ENCODE results near the gene HBG2. TPM values are rescaled to one million over a fixed set of nuclear protein-coding genes. Genes with fewer than 3 reads are reported as not detected.
"Not testable (repeated sequence)": the region's sequence is repeated elsewhere in the genome, so short reads cannot be mapped to it uniquely, and the experiment has no call there.

Gene HBG2
- total RNA-seq, 2 experiments from 2014 or later: not detected

DNA sequence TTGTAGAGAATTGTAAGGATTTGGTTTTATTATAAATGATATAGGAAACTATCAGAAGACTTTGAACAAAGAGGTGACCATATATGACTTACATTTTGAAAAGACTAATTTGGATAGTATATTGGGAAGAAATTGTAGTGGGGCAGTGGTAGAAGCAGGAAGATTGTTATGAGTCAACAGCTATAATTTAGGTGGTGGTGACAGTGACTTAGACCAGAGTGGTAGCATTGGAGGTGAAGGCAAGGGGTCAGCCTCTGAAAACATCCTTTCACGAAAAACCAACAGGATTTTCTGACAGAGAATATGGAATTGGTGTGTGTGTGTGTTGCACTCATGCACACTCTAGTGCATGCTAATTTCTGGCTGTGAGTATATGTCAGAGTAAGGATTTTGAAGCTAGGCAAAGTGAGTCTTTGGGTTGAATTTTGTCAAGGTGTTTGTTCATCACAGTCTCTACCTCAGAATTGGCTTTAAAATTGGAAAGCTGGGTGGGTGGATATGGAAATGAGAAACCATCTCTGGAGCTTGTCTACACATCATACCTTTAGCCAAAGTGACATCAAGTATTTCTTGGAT lies 23.3 kb upstream of the HBG2 start:
- POLR2A ChIA-PET: no interaction called here
- H3K4me3 Mint-ChIP-seq: no peak overlapping the region
- no peak for DNase-seq
- no peak overlapping the region for H3K27ac Mint-ChIP-seq
- no peaks in the 10 kb centered on the region for H3K4me1 Mint-ChIP-seq (ENCODE audit: low read depth)
- intact Hi-C loops (cut with micrococcal nuclease): no loop called here
- H3K36me3 Mint-ChIP-seq: no peaks in the 10 kb centered on the region
- CTCF ChIA-PET: no interaction called here
- no peaks in the 10 kb centered on the region for H3K27me3 Mint-ChIP-seq
- no peaks in the 10 kb centered on the region for H3K9me3 Mint-ChIP-seq

DNA sequence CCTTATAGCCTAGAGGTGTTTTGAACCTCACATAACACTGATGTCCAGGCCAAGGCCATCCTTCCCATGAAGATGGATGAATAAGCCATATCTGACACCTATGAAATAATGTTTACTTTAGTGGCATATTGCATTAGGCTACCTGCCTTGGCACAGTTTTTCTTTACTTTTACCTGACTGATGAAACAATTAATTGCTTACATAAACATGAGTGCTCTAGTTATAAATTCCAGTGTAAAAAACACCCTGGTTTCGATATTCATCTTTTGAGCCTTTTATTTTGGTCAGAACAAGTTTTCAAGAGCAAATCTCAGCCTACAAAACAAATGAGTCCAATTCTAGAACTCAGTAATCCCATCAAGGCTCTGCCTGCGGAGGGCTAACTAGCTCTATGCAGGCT lies 22.1 kb upstream of the HBG2 start:
- Mint-ChIP-seq H3K27ac (no peak overlapping the region), H3K36me3 (no peaks in the 10 kb centered on the region), H3K4me3 (no peak overlapping the region), H3K9me3 (no peaks in the 10 kb centered on the region), H3K4me1 (ENCODE audit: low read depth) (no peaks in the 10 kb centered on the region), H3K27me3 (no peaks in the 10 kb centered on the region)
- no peak for DNase-seq
- CTCF ChIA-PET: no interaction called here
- POLR2A ChIA-PET: no interaction called here
- intact Hi-C loops (cut with micrococcal nuclease): no loop called here

DNA sequence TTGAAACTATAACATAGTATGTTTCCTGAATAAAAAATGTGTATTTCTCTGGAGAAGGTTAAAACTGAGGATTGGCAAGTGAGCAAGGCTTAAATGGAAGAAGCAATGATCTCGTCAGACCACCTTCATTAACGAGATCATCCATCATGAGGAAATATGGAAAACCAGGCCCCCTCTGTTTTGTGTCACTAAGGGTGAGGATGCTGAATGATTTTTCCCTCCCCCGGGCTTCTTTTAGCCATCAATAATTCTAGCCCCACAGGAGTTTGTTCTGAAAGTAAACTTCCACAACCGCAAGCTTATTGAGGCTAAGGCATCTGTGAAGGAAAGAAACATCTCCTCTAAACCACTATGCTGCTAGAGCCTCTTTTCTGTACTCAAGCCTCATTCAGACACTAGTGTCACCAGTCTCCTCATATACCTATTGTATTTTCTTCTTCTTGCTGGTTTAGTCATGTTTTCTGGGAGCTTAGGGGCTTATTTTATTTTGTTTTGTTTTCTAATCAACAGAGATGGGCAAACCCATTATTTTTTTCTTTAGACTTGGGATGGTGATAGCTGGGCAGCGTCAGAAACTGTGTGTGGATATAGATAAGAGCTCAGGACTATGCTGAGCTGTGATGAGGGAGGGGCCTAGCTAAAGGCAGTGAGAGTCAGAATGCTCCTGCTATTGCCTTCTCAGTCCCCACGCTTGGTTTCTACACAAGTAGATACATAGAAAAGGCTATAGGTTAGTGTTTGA lies 21.0 kb upstream of the HBG2 start:
- no peak for DNase-seq
- Mint-ChIP-seq H3K9me3 (no peaks in the 10 kb centered on the region), H3K4me1 (ENCODE audit: low read depth) (no peaks in the 10 kb centered on the region), H3K27ac (no peak overlapping the region), H3K36me3 (no peaks in the 10 kb centered on the region), H3K4me3 (no peak overlapping the region), H3K27me3 (no peaks in the 10 kb centered on the region)
- ChIA-PET CTCF (no interaction called here), POLR2A (no interaction called here)
- intact Hi-C loops (cut with micrococcal nuclease): no loop called here

DNA sequence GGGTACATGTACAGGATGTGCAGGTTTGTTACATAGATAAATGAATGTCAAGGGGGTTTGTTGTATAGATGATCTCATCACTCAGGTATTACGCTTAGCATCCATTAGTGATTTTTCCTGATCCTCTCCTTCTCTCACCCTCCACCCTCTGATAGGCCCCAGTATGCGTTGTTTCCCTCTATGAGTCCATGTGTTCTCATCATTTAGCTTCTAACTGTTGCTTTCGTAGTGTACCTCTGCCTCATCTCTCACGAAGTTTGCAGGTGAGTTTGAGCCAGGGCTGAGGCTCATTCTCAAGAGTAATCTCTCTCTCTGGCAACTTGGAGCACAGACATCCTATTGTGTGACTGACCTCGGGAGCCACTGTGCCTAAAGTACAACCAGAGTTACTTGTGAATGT lies 19.8 kb upstream of the HBG2 start:
- POLR2A ChIA-PET: no interaction called here
- Mint-ChIP-seq H3K4me3 (no peak overlapping the region), H3K27ac (no peak overlapping the region), H3K9me3 (no peaks in the 10 kb centered on the region), H3K4me1 (ENCODE audit: low read depth) (no peaks in the 10 kb centered on the region), H3K36me3 (no peaks in the 10 kb centered on the region), H3K27me3 (no peaks in the 10 kb centered on the region)
- intact Hi-C loops (cut with micrococcal nuclease): no loop called here
- DNase-seq: no peak
- CTCF ChIA-PET: no interaction called here

DNA sequence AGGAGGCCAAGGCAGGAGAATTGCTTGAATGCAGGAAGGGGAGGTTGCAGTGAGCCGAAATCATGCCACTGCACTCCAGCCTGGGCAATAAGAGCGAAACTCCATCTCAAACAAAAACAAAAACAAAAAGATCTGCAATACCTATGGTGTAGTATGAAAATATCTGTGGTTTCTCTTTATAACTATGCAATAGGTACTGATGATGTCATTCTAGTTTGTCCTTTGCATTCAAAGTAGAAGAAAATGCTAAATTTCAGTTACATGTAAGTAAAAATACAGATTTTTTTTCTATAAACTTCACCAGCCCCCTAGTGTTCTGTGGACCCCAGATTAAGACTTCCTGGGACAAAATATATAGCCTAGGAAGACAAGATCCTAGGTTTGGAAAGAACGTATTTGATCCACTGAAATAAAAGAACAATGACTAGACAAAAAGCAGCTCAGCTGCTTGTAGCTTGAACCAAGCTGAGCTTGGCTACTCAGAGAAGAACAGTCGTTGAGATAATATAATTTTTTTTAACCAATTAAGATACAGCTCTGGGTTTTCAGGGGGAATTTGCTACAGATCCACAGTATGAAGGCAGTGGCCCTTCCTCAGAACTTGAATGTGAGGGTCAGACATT lies 17.9 kb upstream of the HBG2 start:
- POLR2A ChIA-PET: no interaction called here
- Mint-ChIP-seq H3K36me3 (no peaks in the 10 kb centered on the region), H3K4me3 (no peak overlapping the region), H3K4me1 (ENCODE audit: low read depth) (no peaks in the 10 kb centered on the region), H3K27ac (no peak overlapping the region), H3K27me3 (no peaks in the 10 kb centered on the region), H3K9me3 (no peaks in the 10 kb centered on the region)
- DNase-seq: no peak
- CTCF ChIA-PET: no interaction called here
- intact Hi-C loops (cut with micrococcal nuclease): no loop called here

DNA sequence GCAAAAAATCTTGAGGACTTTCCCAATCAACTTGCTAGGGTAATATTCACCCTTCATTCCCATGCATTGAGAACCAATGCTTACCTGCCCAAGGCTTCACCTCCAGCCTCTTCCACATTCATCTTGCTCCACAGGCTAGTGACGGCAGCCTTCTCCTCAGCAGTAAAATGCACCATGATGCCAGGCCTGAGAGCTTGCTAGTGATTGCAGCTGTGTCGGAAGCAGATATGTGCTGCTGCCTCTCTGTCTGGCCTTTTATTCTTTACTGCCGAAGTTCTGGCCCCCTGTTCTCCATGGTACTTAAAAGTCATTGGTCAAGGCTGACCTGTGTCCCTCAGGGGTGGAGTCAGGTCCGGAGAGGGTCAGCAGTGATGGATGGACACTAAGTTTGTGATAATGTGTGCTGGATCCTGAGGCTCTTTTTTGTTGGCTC lies 15.2 kb upstream of the HBG2 start, which contains the start of gene HBE1:
TSS of gene HBE1 (minus strand) at position 231 of the 433 bp plus-strand sequence. CDS start at position 176, 55 bp downstream.
- Mint-ChIP-seq H3K36me3 (no peaks in the 10 kb centered on the region), H3K4me3 (no peak within 1 kb of the TSS), H3K27ac (no peak within 1 kb of the TSS), H3K27me3 (no peaks in the 10 kb centered on the region), H3K9me3 (no peaks in the 10 kb centered on the region), H3K4me1 (ENCODE audit: low read depth) (no peaks in the 10 kb centered on the region)
- CTCF ChIA-PET: no interaction called here
- intact Hi-C loops (cut with micrococcal nuclease): no loop called here
- no peak for DNase-seq
- POLR2A ChIA-PET: no interaction called here

DNA sequence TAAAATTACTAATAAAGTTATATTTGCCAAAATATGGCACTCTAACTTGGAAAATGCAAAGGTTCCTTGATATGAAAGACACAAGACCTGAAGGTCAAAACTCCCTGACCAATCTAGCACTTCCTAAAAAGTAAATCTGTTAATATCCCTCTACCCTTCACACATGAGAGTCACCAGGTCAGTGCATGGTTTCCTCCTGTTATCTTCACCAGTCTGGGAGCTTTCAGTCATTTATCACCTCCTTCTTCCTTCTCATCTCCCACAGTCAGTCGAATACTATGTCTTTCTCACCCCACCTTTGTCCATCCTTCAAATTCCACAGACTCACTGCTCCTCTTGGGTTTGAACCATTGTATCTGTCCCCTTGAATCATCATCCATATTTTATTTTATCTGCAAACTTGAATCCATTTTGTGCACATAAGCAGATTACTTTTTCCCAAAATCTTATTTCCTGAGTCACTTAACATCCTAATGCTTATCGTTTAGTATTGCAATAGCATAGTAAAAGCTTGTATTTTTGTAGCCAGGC lies 12.5 kb upstream of the HBG2 start:
- no peak overlapping the region for H3K4me3 Mint-ChIP-seq
- H3K4me1 Mint-ChIP-seq (ENCODE audit: low read depth): no peaks in the 10 kb centered on the region
- no peaks in the 10 kb centered on the region for H3K36me3 Mint-ChIP-seq
- ChIA-PET CTCF (interaction anchor here (1.3 kb wide), 1 partner anchor 33 kb away, joined by 3 read pairs; no protein-coding TSS in a partner anchor), POLR2A (no interaction called here)
- intact Hi-C loops (cut with micrococcal nuclease): no loop called here
- no peaks in the 10 kb centered on the region for H3K27me3 Mint-ChIP-seq
- no peak for DNase-seq
- no peaks in the 10 kb centered on the region for H3K9me3 Mint-ChIP-seq
- no peak overlapping the region for H3K27ac Mint-ChIP-seq

DNA sequence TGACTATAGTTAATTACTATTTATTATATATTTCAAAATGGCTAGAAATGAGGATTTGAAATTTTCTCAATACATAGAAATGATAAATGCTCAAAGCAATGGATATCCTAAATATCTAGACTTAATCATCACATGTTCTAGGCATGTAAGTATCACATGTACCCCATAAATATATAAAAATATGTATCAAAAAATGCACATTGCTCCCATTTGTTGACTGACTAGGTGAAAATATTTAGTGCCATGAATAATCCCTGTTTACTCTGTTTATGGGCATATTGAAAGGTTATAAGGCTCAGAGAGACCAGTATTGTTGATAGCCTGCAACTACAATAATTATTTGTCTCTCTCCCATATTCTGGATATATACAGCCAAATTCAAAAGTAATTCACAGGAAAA lies 12.0 kb upstream of the HBG2 start:
- no peak for DNase-seq
- Mint-ChIP-seq H3K4me1 (ENCODE audit: low read depth) (no peaks in the 10 kb centered on the region), H3K9me3 (no peaks in the 10 kb centered on the region), H3K36me3 (no peaks in the 10 kb centered on the region), H3K27ac (no peak overlapping the region), H3K27me3 (no peaks in the 10 kb centered on the region), H3K4me3 (no peak overlapping the region)
- ChIA-PET POLR2A (no interaction called here), CTCF (interaction anchor here (1.3 kb wide), 1 partner anchor 34 kb away, joined by 3 read pairs; no protein-coding TSS in a partner anchor)
- intact Hi-C loops (cut with micrococcal nuclease): no loop called here

DNA sequence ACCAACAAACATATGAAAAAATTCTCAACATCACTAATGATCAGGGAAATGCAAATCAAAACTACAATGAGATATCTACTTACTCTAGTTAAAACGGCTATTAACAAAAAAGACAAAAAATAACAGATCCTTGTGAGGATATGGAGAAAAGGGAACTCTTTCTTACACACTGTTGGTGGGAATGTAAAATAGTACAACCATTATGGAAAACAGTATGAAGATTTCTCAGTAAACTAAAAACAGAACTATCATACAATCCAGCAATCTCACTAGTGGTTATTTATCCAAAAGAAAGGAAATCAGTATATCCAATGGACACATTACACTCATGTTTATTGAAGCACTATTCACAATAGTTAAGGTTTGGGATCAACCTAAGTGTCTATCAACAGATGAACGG lies 11.3 kb upstream of the HBG2 start:
- no peak for DNase-seq
- no peak overlapping the region for H3K4me3 Mint-ChIP-seq
- ChIA-PET POLR2A (no interaction called here), CTCF (no interaction called here)
- no peaks in the 10 kb centered on the region for H3K36me3 Mint-ChIP-seq
- no peaks in the 10 kb centered on the region for H3K9me3 Mint-ChIP-seq
- no peaks in the 10 kb centered on the region for H3K4me1 Mint-ChIP-seq (ENCODE audit: low read depth)
- H3K27me3 Mint-ChIP-seq: no peaks in the 10 kb centered on the region
- intact Hi-C loops (cut with micrococcal nuclease): no loop called here
- no peak overlapping the region for H3K27ac Mint-ChIP-seq

DNA sequence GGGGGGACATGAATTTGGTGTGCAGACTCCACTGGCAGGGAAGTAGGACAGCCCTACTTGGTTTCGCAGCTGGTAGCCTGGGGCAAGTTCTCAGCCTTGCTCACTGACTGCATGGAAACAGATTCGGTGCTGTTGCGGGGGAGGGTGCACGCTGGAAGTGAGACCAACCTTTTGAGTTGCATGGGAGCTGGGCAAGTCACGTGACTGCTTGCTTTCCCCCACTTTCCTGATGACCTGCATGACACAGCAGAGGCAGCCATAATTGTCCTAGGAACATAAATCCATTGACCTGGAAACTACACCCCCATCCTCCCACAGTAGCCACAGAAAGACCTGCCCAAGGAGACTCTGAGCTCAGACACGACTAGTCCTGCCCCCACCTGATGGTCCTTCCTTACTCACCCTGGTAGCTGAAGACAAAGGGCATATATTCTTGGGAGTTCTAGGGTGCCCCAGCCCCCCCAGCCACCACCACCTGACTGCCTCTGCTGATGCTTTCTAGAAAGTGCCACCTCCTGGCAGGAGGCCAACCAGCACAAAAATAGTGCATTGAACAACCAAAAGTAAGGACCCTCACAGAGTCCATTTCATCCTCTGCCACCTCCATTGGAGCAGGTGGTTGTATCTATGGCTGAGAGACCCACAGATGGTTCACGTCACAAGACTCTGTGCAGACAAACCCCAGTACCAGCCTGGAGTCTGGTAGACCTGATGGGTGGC lies 4.1 kb upstream of the HBG2 start:
- peaks cover 10% of the 10 kb centered on the region for H3K9me3 Mint-ChIP-seq
- ChIA-PET POLR2A (no interaction called here), CTCF (no interaction called here)
- intact Hi-C loops (cut with micrococcal nuclease): no loop called here
- no peaks in the 10 kb centered on the region for H3K36me3 Mint-ChIP-seq
- H3K4me1 Mint-ChIP-seq (ENCODE audit: low read depth): no peaks in the 10 kb centered on the region
- DNase-seq: no peak
- no peak overlapping the region for H3K4me3 Mint-ChIP-seq
- no peak overlapping the region for H3K27ac Mint-ChIP-seq
- H3K27me3 Mint-ChIP-seq: peaks cover 1% of the 10 kb centered on the region

DNA sequence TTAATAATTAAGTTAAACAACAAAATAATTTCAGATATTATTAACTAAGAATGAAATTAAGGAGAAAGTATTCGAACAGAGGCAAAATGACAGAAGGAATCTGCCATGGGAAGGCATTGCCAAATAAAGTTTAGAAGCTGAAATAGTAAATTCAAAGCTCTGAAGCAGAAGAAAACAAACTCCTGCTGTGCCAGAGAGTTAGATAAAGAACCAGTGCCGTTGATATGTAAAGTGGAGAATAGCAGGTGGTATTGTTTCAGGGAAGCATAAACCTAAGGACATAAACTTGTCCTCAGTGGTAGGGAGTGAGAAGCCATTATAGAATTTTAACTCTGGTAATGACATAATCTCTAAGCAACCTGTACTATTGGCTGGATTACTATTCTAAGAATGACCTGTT lies 2.7 kb upstream of the HBG2 start:
- no peak overlapping the region for H3K27ac Mint-ChIP-seq
- H3K27me3 Mint-ChIP-seq: peaks cover 1% of the 10 kb centered on the region
- H3K4me1 Mint-ChIP-seq (ENCODE audit: low read depth): no peaks in the 10 kb centered on the region
- H3K9me3 Mint-ChIP-seq: peaks cover 10% of the 10 kb centered on the region
- ChIA-PET CTCF (no interaction called here), POLR2A (no interaction called here)
- H3K4me3 Mint-ChIP-seq: no peak overlapping the region
- no peak for DNase-seq
- no peaks in the 10 kb centered on the region for H3K36me3 Mint-ChIP-seq
- intact Hi-C loops (cut with micrococcal nuclease): no loop called here

DNA sequence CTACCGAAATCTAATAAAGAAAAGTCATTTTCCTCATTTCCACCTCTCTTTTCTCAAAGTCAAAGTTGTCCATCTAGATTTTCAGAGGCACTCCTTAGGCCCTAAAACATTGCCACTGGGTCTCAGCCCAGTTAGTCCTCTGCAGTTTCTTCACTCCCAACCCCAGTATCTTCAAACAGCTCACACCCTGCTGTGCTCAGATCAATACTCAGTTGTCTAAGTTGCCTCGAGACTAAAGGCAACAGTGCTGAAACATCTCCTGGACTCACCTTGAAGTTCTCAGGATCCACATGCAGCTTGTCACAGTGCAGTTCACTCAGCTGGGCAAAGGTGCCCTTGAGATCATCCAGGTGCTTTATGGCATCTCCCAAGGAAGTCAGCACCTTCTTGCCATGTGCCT lies 558 bp downstream of the HBG2 start:
- intact Hi-C loops (cut with micrococcal nuclease); H3K27ac Mint-ChIP-seq; DNase-seq; CTCF ChIA-PET; H3K9me3 Mint-ChIP-seq; POLR2A ChIA-PET; H3K4me3 Mint-ChIP-seq; H3K4me1 Mint-ChIP-seq (ENCODE audit: low read depth); H3K36me3 Mint-ChIP-seq; H3K27me3 Mint-ChIP-seq: not testable (repeated sequence)

All from activated CD4-positive, alpha-beta memory T cell treated with anti-CD3 and anti-CD28 coated beads for 36 hours (primary cell).